WI38 (cell line): ENCODE results near the gene SNRPD3.
"Not testable (repeated sequence)": the region's sequence is repeated elsewhere in the genome, so short reads cannot be mapped to it uniquely, and the experiment has no call there.

Source experiments
- H3K4me3 ChIP-seq: 2 replicates; pipeline ENCODE4 v1.5.1; 2011; ENCODE audit warnings: low read depth, mild to moderate bottlenecking, control low read depth, low read length
- CTCF ChIP-seq: IDR thresholded peaks from 2 replicates; pipeline ENCODE4 v1.5.1; 2012; ENCODE audit warnings: low read depth, mild to moderate bottlenecking, control low read depth, low read length

Gene SNRPD3

GRCh38 chr22:24550028-24550901 lies 5.5 kb upstream of the SNRPD3 start:
- no peak overlapping the region for H3K4me3 ChIP-seq
- TF ChIP-seq CTCF, result no peak

- H3K4me3 ChIP-seq, result no peak overlapping the region
- TF ChIP-seq CTCF, result no peak
These were observed 4.8 kb upstream of the SNRPD3 start for GRCh38 chr22:24550902-24551435.

GRCh38 chr22:24552503-24553286 lies 3.1 kb upstream of the SNRPD3 start:
- H3K4me3 ChIP-seq, result not testable (repeated sequence)

GRCh38 chr22:24553597-24554312 lies 2.0 kb upstream of the SNRPD3 start:
- no peak for TF ChIP-seq CTCF
- peak overlapping the region; percentile 78 for H3K4me3 ChIP-seq

GRCh38 chr22:24554313-24555164 lies 1.3 kb upstream of the SNRPD3 start, which contains the start of gene GUCD1:
Gene GUCD1 (minus strand): TSS chr22:24555138. CDS start chr22:24554991, 147 bp downstream.
- peak within 1 kb of the TSS; percentile 99 for H3K4me3 ChIP-seq
- no peak for TF ChIP-seq CTCF

GRCh38 chr22:24559471-24559870 lies 3.7 kb downstream of the SNRPD3 start:
- H3K4me3 ChIP-seq, result no peak overlapping the region
- no peak for TF ChIP-seq CTCF

- TF ChIP-seq CTCF, result no peak
- H3K4me3 ChIP-seq, result no peak overlapping the region
These were observed 7.4 kb downstream of the SNRPD3 start for GRCh38 chr22:24563246-24563645.
